Esophagus squamous epithelium (tissue), 5 donors: Measurements from ENCODE around the gene CEP128. TPM values are rescaled to one million over a fixed set of nuclear protein-coding genes. Genes with fewer than 3 reads are reported as not detected.

ENCODE experiments used
- DNase-seq: peaks from one replicate; lab custom pipeline; 2025; lab: John Stamatoyannopoulos, UW
- H3K27ac ChIP-seq, 4 donors: fragments of 200-600 bp; sonication (generic); one replicate each; pipeline ENCODE4 v1.5.1; 2016 to 2019; ENCODE audit warnings: mild to moderate bottlenecking in 1 of 4
- H3K27me3 ChIP-seq, 4 donors: fragments of 200-600 bp; sonication (generic); 1 replicate in 3 of 4; 2 replicates in 1 of 4; pipeline versions ENCODE4 v1.5.1 to v1.6.0; 2017 to 2021; ENCODE audit warnings: antibody characterized with exemption in 1 of 4
- H3K36me3 ChIP-seq, 3 donors: fragments of 200-600 bp; sonication (generic); one replicate each; pipeline ENCODE4 v1.5.1; 2016 to 2019
- H3K4me1 ChIP-seq, 3 donors: fragments of 200-600 bp; sonication (generic); one replicate each; pipeline ENCODE4 v1.5.1; 2017 to 2019
- H3K4me3 ChIP-seq, 4 donors: fragments of 200-600 bp; sonication (generic); 1 replicate in 3 of 4; 2 replicates in 1 of 4; pipeline ENCODE4 v1.5.1; 2016 to 2019; ENCODE audit warnings: mild to moderate bottlenecking in 2 of 4, moderate library complexity in 1 of 4
- H3K9me3 ChIP-seq, 3 donors: fragments of 200-600 bp; sonication (generic); one replicate each; pipeline ENCODE4 v1.5.1; 2016 to 2019
- POLR2A ChIP-seq, 4 donors: fragments of 450-650 bp; IDR thresholded peaks; one replicate each; pipeline ENCODE4 v1.6.1; 2017; ENCODE audit warnings: antibody characterized with exemption in 4 of 4, mild to moderate bottlenecking in 4 of 4, moderate library complexity in 3 of 4
- WGBS, 2 donors: methylation state at CpG; one replicate each; pipeline ENCODE4 v1.1.5; 2018; 5-methylcytosine and 5-hydroxymethylcytosine counted together
- intact Hi-C: fragments of 100-400 bp; cut with DNase I; formaldehyde crosslinking; loops from one replicate; pipeline ENCODE4 v1.15.0; 2022
- total RNA-seq, 4 donors: library from RNA; depleted of rRNA; stranded (reverse); fragments of >200 nt; gene quantifications; one replicate each; pipeline ENCODE4 v1.1.0, GENCODE V29; 2016
- TF ChIP-seq, protein P1 (sequence below), 6 experiments: fragments of 450-650 bp in 4 of 6; fragments of 200-600 bp in 2 of 6; sonication (generic) in 2 of 6; IDR thresholded peaks; one replicate each; pipeline ENCODE4 v1.5.1; 2016 to 2019; ENCODE audit warnings: antibody characterized with exemption in 6 of 6, mild to moderate bottlenecking in 4 of 6, moderate library complexity in 4 of 6
- donor health status: DM: yes; HTN: yes; CAD: no.

The CEP128 gene
- total RNA-seq, 4 donors from 2014 or later, result 2.0 to 12.6 (median 5.4) TPM

DNA sequence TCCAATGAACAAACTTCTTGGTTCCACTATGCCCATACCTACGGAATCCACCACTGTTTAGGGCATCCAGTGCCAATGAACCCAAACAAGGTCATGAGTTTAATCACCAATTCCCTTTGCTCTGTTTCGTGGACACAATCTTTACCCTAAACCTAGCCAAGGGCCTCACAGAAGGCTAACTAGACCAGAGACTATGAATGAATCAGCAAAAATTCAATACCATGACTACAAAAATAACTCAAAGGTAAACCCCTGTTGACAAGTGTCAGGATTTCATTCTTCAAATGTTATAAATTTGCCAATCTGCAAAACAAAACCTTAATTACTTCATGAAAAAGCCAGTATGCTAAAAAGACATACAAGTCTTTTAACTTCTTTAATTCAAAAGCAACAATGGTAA lies 96.7 kb downstream of the CEP128 start:
- no peaks in the 10 kb centered on the region for H3K4me1 ChIP-seq
- no peak overlapping the region for H3K27ac ChIP-seq
- 83% methylated on average over 2 of the region's 2 CpGs for WGBS, 2 donors
- no peak for DNase-seq
- H3K4me3 ChIP-seq, result no peak overlapping the region
- no peak for TF ChIP-seq POLR2A (IDR thresholded peaks at IDR 0.05)
- TF ChIP-seq, protein P1, sequence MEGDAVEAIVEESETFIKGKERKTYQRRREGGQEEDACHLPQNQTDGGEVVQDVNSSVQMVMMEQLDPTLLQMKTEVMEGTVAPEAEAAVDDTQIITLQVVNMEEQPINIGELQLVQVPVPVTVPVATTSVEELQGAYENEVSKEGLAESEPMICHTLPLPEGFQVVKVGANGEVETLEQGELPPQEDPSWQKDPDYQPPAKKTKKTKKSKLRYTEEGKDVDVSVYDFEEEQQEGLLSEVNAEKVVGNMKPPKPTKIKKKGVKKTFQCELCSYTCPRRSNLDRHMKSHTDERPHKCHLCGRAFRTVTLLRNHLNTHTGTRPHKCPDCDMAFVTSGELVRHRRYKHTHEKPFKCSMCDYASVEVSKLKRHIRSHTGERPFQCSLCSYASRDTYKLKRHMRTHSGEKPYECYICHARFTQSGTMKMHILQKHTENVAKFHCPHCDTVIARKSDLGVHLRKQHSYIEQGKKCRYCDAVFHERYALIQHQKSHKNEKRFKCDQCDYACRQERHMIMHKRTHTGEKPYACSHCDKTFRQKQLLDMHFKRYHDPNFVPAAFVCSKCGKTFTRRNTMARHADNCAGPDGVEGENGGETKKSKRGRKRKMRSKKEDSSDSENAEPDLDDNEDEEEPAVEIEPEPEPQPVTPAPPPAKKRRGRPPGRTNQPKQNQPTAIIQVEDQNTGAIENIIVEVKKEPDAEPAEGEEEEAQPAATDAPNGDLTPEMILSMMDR (IDR thresholded peaks at IDR 0.05), result no peak
- intact Hi-C loops, result no loop called here
- H3K9me3 ChIP-seq, result no peaks in the 10 kb centered on the region
- H3K36me3 ChIP-seq, result no peaks in the 10 kb centered on the region
- no peaks in the 10 kb centered on the region for H3K27me3 ChIP-seq

DNA sequence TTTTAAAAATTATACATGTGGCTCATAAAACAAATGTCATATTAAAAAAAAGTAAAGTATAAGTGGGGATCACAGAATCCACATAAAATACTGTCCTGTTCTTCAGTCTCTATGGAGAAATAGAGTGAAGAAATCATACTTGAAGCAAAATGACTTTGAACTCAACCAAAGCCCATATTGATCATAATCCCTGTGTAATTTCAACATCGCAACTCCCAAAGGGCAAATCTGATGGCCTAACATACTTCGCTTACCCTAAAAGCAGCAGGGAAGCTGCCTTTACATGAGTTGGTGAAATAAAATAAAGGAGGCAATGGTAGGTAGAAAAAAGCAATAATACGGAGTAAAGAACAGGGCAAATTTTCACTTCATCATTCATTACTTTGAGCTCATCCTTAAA lies 101.8 kb downstream of the CEP128 start:
- H3K4me1 ChIP-seq, result no peaks in the 10 kb centered on the region
- H3K36me3 ChIP-seq, result no peaks in the 10 kb centered on the region
- no peaks in the 10 kb centered on the region for H3K27me3 ChIP-seq
- no peak for TF ChIP-seq POLR2A (IDR thresholded peaks at IDR 0.05)
- TF ChIP-seq, protein P1 (IDR thresholded peaks at IDR 0.05), result no peak
- DNase-seq, result no peak
- H3K27ac ChIP-seq, result no peak overlapping the region
- H3K4me3 ChIP-seq, result no peak overlapping the region
- intact Hi-C loops, result no loop called here
- WGBS, 2 donors, result 63 to 93% methylated on average over 3 of the region's 3 CpGs
- no peaks in the 10 kb centered on the region for H3K9me3 ChIP-seq

DNA sequence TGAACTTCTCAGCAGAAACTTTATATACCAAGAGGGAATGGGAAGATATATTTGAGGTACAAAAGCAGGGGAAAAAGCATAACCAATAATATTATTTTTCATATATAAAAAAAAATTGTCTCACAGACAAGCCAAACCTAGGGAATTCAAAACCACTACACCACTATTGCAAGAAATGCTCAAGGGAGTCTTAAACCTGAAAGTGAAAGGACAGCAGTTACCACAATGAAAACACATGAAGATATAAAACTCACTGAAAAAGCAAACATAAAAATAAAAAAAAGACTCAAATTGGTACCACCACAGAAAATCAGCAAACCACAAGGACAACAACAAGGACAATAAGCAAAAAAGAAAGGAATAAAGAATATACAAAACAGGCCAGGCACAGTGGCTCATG lies 131.9 kb downstream of the CEP128 start:
- H3K27me3 ChIP-seq, result no peaks in the 10 kb centered on the region
- H3K36me3 ChIP-seq, result no peaks in the 10 kb centered on the region
- H3K4me3 ChIP-seq, result no peak overlapping the region
- H3K27ac ChIP-seq, result no peak overlapping the region
- TF ChIP-seq POLR2A (IDR thresholded peaks at IDR 0.05), result no peak
- TF ChIP-seq, protein P1 (IDR thresholded peaks at IDR 0.05), result no peak
- H3K9me3 ChIP-seq, result no peaks in the 10 kb centered on the region
- H3K4me1 ChIP-seq, result no peaks in the 10 kb centered on the region
- intact Hi-C loops, result no loop called here
- no peak for DNase-seq

DNA sequence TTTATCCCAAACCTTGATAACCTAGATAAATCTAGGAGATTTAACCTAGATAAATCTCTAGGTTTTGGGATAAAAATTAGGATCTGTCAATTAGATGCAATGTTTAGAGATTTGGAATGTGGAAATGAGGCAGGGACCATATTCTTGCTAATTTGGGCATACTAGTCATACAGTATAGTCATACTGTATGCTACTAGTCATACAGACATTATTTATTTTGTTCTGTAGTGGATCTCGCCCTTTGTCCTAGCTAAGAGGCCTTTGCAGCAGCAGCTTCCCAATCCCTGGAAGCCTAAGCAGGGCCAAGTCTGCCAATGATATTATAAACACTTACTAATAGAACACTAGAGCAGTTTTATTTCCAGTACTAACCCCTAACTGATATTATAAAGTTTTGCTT lies 136.4 kb downstream of the CEP128 start:
- Histone ChIP-seq H3K4me1 (no peaks in the 10 kb centered on the region), H3K36me3 (no peaks in the 10 kb centered on the region), H3K27me3 (no peaks in the 10 kb centered on the region), H3K27ac (no peak overlapping the region), H3K4me3 (no peak overlapping the region), H3K9me3 (peaks cover 0 to 5% (median 0%) of the 10 kb centered on the region in 3 donors)
- TF ChIP-seq POLR2A (IDR thresholded peaks at IDR 0.05), result no peak
- TF ChIP-seq, protein P1 (IDR thresholded peaks at IDR 0.05), result no peak
- intact Hi-C loops, result no loop called here
- WGBS, 2 donors, result 60 to 81% methylated on average over 1 of the region's 1 CpG
- DNase-seq, result no peak

DNA sequence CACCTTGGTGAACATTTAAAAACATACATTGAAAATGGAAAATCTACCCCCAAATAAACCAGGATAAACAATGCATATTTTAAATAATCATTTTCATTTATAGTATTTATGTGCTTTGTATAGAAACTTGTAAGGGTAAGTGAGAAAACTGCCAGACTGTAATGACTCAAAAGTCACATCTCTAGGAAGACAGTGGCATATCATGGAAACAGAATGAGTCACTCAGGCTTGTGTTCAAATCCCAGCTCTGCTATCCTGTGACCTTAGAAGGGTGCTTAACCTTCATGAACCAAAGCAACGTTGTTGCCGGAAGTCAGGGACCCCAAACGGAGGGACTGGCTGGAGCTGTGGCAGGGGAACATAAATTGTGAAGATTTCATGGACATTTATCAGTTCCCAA lies 142.7 kb downstream of the CEP128 start:
- intact Hi-C loops, result no loop called here
- H3K9me3 ChIP-seq, result peaks cover 0 to 18% (median 7%) of the 10 kb centered on the region in 3 donors
- TF ChIP-seq POLR2A (IDR thresholded peaks at IDR 0.05), result no peak
- TF ChIP-seq, protein P1 (IDR thresholded peaks at IDR 0.05), result no peak
- H3K4me3 ChIP-seq, result no peak overlapping the region
- H3K4me1 ChIP-seq, result no peaks in the 10 kb centered on the region
- H3K27ac ChIP-seq, result no peak overlapping the region
- no peak for DNase-seq
- WGBS, 2 donors, result 87 to 91% methylated on average over 3 of the region's 3 CpGs
- H3K36me3 ChIP-seq, result no peaks in the 10 kb centered on the region
- H3K27me3 ChIP-seq, result no peaks in the 10 kb centered on the region
